HFFc6 (cell line): ENCODE data around the gene FAM98C. TPM values are rescaled to one million over a fixed set of nuclear protein-coding genes. Genes with fewer than 3 reads are reported as not detected.

Experiments used
- DNase-seq: peaks from one replicate; pipeline ENCODE4 v3.0.0-alpha.2; 2018
- H3K27ac Mint-ChIP-seq: 2 replicates; pipeline ENCODE4 v1.8.0; 2020; ENCODE audit warnings: mild to moderate bottlenecking, mixed read lengths
- H3K27me3 Mint-ChIP-seq: 2 replicates; pipeline ENCODE4 v1.8.0; 2021; ENCODE audit warnings: mild to moderate bottlenecking, moderate library complexity, mixed read lengths; ENCODE audit not compliant: insufficient read depth
- H3K36me3 Mint-ChIP-seq: 2 replicates; pipeline ENCODE4 v1.8.0; 2021; ENCODE audit warnings: low read depth, mixed read lengths
- H3K4me1 Mint-ChIP-seq: 2 replicates; pipeline ENCODE4 v1.8.0; 2020; ENCODE audit warnings: low read depth, mixed read lengths
- H3K4me3 Mint-ChIP-seq: 2 replicates; pipeline ENCODE4 v1.8.0; 2020; ENCODE audit warnings: mild to moderate bottlenecking, moderate library complexity, mixed read lengths
- H3K9me3 Mint-ChIP-seq: 2 replicates; pipeline ENCODE4 v1.8.0; 2020; ENCODE audit warnings: mild to moderate bottlenecking, mixed read lengths
- total RNA-seq, 6 experiments: library from RNA; stranded (reverse); fragmentation: NEBNext Ultra II Directional; extraction: Animal tissue kit (Norgen Biotek cat#: 25700); gene quantifications; 2 replicates in 1 of 6; 3 replicates in 5 of 6; pipeline ENCODE4 v1.2.3, GENCODE V29; 2021
- TF ChIP-seq, protein P1 (sequence below): fragments of 200-600 bp; sonication (generic); IDR thresholded peaks from 2 replicates; pipeline ENCODE4 v1.5.0; 2021; ENCODE audit warnings: antibody characterized with exemption, mild to moderate bottlenecking

The FAM98C gene
- total RNA-seq, 6 experiments from 2014 or later, result 12.5 to 16.9 (median 15.6) TPM

DNA sequence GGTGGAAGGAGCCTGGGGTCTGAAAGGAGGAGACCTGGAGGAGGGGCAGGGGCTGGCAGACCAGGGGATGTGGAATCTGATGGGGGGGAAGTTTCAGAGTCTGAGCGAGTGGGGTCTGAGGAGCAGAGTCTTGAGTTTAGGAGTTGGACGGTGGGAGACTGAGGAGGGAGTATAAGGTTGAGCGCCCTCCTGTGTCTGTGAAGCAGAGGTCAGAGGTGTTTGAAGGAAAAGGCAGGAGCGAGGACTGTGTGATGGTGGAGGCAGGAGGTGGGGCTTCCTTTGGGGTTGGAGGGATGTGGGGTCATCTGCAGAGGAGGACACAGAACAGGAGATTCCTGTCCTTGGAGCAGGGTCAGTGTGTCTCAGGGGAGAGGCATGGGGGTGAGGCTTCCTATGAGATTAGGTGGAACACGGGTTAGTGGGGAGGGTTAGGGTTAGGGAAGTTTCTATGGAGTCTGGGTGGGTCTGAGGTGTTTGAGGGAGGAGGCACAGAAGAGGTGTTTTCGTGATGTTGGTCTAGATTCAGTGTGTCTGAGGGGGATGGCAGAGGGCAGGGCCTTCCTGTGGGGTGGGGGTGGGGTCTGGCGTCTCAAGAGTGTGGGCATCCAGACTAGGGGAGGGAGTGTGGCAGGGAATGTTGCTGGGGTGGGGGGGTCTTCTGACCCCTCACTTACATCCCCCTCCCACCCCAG is 38.9 kb downstream of the FAM98C start:
- no peaks in the 10 kb centered on the region for H3K4me1 Mint-ChIP-seq
- H3K27me3 Mint-ChIP-seq, result peaks cover 25% of the 10 kb centered on the region
- no peaks in the 10 kb centered on the region for H3K36me3 Mint-ChIP-seq
- no peak overlapping the region for H3K27ac Mint-ChIP-seq
- TF ChIP-seq, protein P1, sequence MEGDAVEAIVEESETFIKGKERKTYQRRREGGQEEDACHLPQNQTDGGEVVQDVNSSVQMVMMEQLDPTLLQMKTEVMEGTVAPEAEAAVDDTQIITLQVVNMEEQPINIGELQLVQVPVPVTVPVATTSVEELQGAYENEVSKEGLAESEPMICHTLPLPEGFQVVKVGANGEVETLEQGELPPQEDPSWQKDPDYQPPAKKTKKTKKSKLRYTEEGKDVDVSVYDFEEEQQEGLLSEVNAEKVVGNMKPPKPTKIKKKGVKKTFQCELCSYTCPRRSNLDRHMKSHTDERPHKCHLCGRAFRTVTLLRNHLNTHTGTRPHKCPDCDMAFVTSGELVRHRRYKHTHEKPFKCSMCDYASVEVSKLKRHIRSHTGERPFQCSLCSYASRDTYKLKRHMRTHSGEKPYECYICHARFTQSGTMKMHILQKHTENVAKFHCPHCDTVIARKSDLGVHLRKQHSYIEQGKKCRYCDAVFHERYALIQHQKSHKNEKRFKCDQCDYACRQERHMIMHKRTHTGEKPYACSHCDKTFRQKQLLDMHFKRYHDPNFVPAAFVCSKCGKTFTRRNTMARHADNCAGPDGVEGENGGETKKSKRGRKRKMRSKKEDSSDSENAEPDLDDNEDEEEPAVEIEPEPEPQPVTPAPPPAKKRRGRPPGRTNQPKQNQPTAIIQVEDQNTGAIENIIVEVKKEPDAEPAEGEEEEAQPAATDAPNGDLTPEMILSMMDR, result no peak
- no peaks in the 10 kb centered on the region for H3K9me3 Mint-ChIP-seq
- H3K4me3 Mint-ChIP-seq, result no peak overlapping the region
- no peak for DNase-seq

DNA sequence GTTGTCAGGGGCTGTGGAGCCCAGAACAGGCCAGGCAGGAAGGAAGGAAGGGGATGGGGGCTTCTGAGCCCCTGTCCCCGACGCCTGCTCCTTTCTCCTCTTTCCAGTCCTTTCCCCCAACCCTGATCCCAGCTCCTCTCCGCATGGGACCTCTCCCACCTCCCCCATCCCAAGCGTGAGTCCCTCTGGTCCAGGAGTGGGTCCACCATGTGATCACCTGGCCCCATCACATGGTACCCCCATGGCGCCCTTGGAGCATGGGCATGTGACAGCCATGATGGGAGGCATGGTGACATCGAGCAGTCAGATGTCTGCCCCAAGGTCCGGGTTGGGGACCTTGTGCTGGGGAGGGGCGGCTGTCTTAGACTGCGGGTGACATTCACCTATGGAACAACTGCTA is 39.8 kb downstream of the FAM98C start:
- Mint-ChIP-seq H3K4me3 (no peak overlapping the region), H3K27me3 (peaks cover 25% of the 10 kb centered on the region), H3K4me1 (no peaks in the 10 kb centered on the region), H3K27ac (no peak overlapping the region), H3K36me3 (no peaks in the 10 kb centered on the region), H3K9me3 (no peaks in the 10 kb centered on the region)
- TF ChIP-seq, protein P1, result no peak
- DNase-seq, result no peak

DNA sequence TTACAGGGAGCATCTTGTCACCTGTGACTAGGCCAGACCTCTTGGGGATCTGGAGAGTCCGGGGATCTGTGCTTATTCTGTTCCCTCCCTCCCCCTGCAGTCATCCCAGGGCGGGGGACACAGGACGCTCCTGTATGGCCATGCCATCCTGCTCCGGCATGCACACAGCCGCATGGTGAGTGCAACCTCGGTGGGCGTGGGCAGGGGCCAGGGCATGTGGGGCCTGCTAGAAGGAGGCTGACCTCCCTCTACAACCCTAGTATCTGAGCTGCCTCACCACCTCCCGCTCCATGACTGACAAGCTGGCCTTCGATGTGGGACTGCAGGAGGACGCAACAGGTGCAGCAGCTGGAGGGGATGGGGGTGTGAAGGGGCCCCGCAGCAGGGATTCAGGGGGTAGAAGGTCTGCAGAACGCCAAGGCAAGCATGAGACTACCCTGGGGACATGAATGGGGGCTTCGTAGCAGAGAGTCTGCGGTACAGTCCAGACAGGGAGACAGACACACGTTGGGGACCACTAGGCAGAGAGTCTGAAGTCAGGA is 40.6 kb downstream of the FAM98C start:
- Mint-ChIP-seq H3K4me1 (no peaks in the 10 kb centered on the region), H3K4me3 (no peak overlapping the region)

DNA sequence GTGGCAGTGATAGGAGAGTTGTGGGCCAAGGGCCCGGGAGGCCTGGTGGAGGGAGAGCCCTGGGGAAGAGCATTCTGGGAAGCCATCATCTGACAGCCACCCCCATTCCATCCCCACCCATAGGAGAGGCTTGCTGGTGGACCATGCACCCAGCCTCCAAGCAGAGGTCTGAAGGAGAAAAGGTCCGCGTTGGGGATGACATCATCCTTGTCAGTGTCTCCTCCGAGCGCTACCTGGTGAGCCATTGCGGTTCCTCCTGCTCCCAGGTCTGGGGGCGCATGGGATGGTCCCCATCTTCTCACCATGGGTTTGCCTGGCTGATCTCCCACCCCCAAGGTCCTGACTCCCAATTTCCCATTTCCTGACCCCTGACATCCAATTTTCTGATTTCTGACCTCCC is 41.1 kb downstream of the FAM98C start:
- no peaks in the 10 kb centered on the region for H3K9me3 Mint-ChIP-seq

More for the DNA sequence above, 40.6 kb downstream of the FAM98C start:
- TF ChIP-seq, protein P1, result no peak
- H3K27me3 Mint-ChIP-seq, result peaks cover 25% of the 10 kb centered on the region
- H3K27ac Mint-ChIP-seq, result no peak overlapping the region
- no peaks in the 10 kb centered on the region for H3K9me3 Mint-ChIP-seq
- no peak for DNase-seq
- no peaks in the 10 kb centered on the region for H3K36me3 Mint-ChIP-seq

DNA sequence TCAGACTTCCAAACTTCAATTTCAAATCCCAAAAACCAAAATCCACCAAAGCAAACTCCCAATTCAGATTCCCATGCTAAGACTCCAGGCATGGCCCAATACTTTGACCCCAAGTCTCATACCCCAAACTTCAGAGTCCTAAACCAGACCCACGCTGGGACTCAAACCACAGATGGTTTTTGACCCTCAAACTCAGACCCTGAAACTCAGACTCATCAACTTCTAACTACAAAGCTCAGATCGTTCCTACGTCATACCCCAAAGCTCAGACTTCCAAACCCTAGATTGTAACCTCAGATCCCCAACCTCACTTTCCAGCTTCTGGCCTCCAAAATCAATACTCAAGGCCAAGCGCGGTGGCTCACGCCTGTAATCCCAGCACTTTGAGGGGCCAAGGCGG is 42.5 kb downstream of the FAM98C start:
- Mint-ChIP-seq H3K4me3 (no peak overlapping the region), H3K36me3 (no peaks in the 10 kb centered on the region), H3K9me3 (no peaks in the 10 kb centered on the region), H3K27me3 (peaks cover 28% of the 10 kb centered on the region), H3K27ac (no peak overlapping the region), H3K4me1 (no peaks in the 10 kb centered on the region)
- TF ChIP-seq, protein P1, result no peak
- no peak for DNase-seq

More for the DNA sequence above, 41.1 kb downstream of the FAM98C start:
- Mint-ChIP-seq H3K27ac (no peak overlapping the region), H3K4me1 (no peaks in the 10 kb centered on the region), H3K4me3 (no peak overlapping the region), H3K27me3 (peaks cover 28% of the 10 kb centered on the region), H3K36me3 (no peaks in the 10 kb centered on the region)
- TF ChIP-seq, protein P1, result no peak
- no peak for DNase-seq
